Stimulated activated CD4-positive, alpha-beta T cell treated with anti-CD3 and anti-CD28 coated beads, Interleukin-4, amount 100 ng/mL, for 48 hours (primary cell): ENCODE data around the gene TSPAN8.
"Not testable (repeated sequence)": the region's sequence is repeated elsewhere in the genome, so short reads cannot be mapped to it uniquely, and the experiment has no call there.

Experiments
- DNase-seq, 2 donors: peaks; one replicate each; pipeline ENCODE4 v3.0.0-alpha.2; 2020; ENCODE audit warnings: low read depth in 2 of 2

Gene TSPAN8

DNA sequence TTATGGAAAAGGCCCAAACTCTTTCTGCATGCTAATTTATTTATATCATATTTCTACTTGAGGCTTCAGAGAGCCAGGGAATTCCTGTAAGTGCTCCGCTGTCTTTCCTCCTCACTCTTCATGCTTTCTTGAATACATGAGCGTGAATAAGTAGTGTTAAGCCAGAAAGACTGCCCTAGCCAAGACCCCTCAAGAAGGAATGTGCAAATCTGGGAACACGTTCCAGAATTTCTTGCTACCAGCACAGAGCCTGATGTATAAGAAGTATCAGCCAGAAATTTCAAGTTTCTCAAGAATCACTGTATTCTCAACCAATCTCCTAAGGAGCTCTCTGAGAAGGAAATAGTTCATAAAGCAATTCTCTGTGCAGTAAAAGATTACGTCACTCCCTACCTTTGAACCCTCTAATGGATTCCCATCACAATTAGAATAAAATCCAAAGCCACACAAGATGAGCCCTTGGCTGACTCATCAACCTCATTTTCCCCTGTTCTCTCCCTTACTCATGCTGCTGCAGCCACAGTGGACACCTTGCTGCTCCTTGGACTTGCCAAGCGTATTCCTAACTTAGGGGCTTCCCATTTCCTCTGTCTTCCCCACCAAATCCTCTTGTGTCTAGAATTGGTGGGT is 6.9 kb upstream of the TSPAN8 start:
- no peak for DNase-seq

GRCh38 chr12:71164166-71164565 is 6.4 kb upstream of the TSPAN8 start:
- DNase-seq = no peak

- DNase-seq = no peak
Observed at GRCh38 chr12:71162832-71163763, 5.3 kb upstream of the TSPAN8 start.

DNA sequence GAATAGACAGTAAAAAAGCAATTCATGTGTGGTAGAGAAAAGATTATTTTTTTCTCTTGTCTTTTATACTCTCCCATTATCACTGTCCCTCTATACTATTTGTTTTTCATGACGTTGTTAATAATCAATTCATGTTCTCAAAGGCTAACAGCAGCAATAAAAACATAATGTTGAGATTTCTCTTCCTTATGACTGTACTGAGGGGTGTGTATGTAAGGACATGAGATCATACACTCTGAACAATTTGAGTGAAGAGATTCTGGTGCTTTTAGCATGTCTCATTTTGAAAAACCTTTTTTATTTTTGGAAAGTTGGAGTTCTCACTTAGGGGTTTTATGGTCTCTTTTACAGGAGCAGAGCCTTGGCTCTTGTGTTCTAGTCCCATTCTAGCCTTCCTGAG is 3.8 kb upstream of the TSPAN8 start:
- DNase-seq = no peak

DNA sequence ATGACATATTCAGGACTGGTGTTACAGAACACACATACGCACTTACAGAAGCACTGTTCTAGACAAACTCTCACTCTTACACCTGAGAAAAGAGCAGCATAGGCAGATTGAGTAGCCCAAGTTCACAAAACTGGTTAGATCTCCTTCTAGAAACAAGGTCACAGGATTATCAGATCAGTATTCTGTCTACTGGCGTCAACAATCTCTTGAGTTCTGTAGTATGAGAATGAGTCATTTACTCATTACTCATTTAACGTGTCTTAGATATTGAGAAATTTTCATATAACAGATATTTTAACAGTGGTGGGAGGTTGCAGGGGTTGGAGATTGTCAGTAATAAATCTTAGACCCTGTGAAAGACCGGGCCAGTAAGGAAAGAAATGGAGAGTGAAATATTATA is 2.8 kb upstream of the TSPAN8 start:
- no peak for DNase-seq

DNA sequence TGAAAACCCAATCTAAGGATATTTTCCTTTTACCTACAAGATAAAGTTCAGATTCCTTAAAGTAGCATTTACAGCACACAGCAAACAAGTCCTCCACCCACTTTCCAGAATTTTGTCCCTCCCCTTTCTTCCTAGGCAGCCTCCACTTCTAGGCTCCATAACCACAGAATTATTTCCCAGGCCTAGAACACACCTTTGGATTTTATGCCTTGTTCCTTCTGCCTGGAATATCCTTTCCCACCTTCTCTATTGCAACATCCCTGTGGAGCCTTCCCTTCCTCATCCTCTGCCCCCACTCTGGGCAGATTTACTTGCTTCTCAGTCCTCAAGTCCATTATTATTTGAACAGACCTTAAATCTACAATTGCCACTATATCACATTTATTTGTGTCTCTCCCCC is 2.1 kb upstream of the TSPAN8 start:
- no peak for DNase-seq

DNA sequence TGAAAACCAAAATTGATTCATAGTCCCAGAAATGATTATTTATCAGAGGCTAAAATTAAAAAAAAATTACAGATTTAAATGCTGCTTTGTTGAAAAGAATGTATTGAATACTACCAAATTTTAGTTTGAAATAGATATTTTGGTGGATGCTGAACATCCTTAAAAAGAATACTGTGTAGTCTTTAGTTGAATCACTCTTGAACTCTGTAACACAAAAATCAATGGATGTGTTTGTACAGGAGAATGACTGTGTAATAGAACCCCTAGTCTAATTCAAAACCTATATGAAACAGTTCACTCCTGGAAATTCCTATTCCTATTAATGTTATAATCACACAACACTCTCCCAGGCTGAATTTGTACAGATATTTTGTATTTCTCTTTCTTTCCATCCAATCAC is 1.5 kb upstream of the TSPAN8 start:
- no peak for DNase-seq

DNA sequence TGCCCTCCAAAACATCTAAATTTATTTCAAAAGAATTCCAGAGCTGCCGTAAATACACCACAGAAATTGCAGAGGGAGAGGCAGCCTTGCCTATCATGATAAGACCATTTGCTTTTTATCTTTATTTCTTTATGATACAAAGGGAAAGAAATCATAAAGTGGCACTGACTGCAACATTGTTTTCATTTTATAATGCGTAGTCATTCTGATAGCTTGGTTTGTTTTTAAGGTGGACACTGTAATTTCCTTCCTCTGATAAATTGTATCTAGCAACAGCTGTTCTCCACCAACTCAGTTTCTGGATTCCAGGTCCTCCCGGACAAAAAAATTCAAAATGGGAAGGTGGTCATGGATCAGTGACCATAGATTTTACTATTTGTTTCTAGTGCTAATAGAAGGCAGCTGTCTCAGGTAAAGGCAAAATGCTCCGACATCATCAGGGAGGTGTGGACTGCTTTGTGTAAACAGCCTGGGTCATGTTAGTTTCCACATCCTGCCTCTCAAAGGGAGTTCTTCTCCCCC is 623 bp upstream of the TSPAN8 start:
- no peak for DNase-seq

DNA sequence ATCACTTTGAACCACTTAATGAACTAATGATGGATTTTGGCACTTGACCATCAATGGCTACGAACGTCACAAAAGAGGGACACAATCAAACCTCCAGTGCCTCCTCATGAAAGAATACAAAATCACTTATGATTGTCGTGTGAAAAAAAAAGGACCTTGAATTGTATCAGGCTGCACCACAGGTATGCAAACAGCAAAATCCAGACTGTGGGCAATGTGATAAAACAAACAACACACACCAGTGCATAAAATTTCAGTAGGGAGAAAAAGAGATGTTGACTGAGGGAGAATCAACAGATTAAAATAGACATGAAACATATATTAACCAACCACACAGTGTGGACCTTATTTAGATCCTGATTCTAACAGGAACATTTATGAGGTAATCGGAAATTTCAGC is 2.6 kb downstream of the TSPAN8 start:
- DNase-seq = no peak

DNA sequence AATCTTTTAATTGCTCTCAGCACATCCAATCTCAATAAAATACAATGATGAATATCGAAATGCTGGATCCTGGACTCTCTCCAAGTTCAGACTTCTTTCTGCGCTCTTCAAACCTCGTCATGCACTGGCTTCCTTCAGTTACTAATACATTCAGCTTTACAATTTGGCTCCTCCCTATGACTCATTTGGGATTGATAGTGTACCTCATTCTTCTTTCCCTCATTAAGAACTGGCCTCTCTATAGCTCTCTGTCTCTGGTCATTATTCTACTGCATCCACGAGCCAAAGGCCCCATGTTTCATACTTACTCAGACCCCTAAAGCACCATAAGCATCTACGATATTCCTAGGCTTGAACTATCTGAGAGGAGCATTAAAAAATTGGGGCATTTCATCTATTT is 4.9 kb downstream of the TSPAN8 start:
- no peak for DNase-seq

- DNase-seq = not testable (repeated sequence)
Observed at GRCh38 chr12:71150041-71150440, 7.8 kb downstream of the TSPAN8 start.

- no peak for DNase-seq
Observed at GRCh38 chr12:71144682-71145081, 13.1 kb downstream of the TSPAN8 start.

- no peak for DNase-seq
Observed at GRCh38 chr12:71142956-71143355, 14.8 kb downstream of the TSPAN8 start.

- DNase-seq = no peak
Observed at GRCh38 chr12:71142016-71142415, 15.8 kb downstream of the TSPAN8 start.

GRCh38 chr12:71141378-71141926 is 16.3 kb downstream of the TSPAN8 start:
- no peak for DNase-seq

DNA sequence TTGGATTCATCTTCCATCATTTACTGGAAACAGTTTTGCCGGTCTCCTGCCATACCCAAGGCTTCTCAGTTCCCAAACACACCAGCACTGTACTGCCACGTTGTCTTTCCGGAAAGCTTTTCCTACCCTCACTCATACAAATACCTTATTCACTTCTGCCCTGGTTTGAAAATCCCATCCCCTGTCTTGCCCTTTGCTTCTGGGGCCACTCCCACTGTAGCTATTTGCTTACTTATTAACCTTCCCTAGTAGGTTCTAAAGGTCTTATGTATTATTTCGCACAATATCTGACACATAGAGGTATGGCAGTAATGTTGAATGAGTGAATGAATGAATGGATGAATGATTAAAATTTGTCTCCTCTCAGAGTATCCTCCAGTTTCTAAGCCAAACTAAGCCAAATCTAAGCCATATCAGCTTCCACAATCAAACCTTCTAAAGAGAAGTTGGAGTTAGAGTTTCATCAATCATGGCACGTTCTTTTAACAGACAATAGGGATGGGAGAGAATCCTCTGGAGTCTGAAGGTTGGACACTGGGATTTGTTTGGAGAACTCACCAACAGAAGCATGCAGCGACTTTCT is 18.6 kb downstream of the TSPAN8 start:
- no peak for DNase-seq

DNA sequence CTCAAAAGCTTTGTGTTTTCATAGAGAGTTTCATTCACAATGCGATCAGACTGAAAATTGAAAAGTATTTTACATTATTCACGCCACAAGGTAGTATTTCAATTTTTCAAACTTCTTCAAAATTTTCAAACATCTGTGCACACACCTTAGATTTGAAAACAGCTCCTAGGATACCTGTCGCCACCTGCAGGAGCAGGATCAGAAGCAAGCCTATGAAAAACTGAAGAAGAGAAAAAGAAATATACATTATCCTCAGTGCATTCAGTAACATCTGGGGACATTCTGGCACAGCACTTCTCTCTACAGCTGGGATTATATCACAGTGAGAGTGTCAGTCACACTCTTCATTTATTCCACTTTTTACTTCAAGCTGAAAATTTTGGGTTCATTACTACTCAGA is 19.8 kb downstream of the TSPAN8 start:
- no peak for DNase-seq

- no peak for DNase-seq
Observed at GRCh38 chr12:71135812-71136176, 22.0 kb downstream of the TSPAN8 start.

DNA sequence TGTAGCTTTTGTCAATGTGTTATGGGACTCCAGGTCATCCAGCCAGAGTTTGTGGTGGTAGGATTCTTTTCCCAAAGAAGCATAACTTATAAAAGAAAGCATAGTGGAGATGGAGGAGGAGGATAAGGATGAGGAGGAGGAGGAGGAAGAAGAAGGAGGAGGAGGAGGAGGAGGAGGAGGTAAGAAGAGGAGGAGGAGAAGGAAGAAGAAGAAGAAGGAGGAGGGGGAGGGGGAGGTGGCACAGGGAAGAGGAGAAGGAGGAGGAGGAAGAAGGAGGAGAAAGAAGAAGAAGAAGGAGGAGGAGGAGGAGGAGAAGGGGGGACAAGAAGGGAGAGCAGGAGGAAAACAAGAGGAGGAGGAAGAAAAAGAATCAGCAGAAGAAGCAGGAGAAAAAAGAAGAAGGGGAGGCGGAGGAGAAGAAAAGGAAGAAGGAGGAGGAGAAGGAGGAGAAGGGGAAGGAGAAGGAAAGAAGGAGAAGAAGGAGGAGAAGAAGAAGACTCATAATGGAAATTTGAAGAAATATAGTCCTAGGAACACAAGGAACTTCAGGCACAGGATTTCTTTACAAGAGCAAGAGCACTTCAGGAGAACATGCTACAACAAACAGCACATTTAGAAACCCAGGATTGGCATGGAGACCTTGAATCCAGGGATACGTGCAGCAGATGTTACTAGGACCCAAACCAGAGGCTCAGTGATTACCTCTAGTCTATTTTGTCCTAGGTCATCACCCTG is 22.6 kb downstream of the TSPAN8 start:
- DNase-seq = no peak

DNA sequence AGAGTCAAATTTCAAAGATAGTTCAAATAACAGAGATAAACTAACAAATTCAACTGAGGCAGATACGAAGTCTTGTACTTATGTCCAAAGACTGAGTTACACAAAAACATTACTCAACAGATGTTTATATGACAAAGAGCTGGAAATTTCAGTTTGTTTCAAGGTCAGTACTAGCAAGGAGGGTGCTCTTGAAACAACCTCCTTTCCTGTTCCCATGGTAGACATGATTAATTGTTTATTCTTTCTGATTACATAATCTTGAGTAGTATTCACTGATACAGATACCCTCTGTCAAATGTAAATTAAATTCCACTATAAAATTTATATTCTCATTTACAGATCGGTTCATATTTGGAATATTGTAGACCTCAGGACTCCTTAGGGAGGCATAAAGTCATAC is 23.4 kb downstream of the TSPAN8 start:
- DNase-seq = no peak

- no peak for DNase-seq
Observed at GRCh38 chr12:71130521-71131069, 27.2 kb downstream of the TSPAN8 start.
